Uterus (tissue), 4 donors: ENCODE measurements around the gene GSTO2. TPM values are rescaled to one million over a fixed set of nuclear protein-coding genes. Genes with fewer than 3 reads are reported as not detected.

Source experiments
- DNase-seq, 2 donors: peaks; one replicate each; pipeline ENCODE4 v3.0.0-alpha.2; 2019 to 2020
- H3K27ac ChIP-seq, 2 donors: fragments of 200-600 bp; sonication (generic); 1 replicate in 1 of 2; 2 replicates in 1 of 2; pipeline ENCODE4 v1.5.1; 2016 to 2018
- H3K27me3 ChIP-seq, 2 donors: fragments of 200-600 bp; sonication (generic); one replicate each; pipeline ENCODE4 v1.5.1; 2018 to 2019; ENCODE audit warnings: control low read depth in 1 of 2
- H3K36me3 ChIP-seq, 2 donors: fragments of 200-600 bp; sonication (generic); one replicate each; pipeline ENCODE4 v1.5.1; 2019; ENCODE audit warnings: control low read depth in 1 of 2
- H3K4me1 ChIP-seq, 2 donors: fragments of 200-600 bp; sonication (generic); one replicate each; pipeline ENCODE4 v1.5.1; 2018 to 2019; ENCODE audit warnings: control low read depth in 1 of 2
- H3K4me3 ChIP-seq, 2 donors: fragments of 200-600 bp; sonication (generic); 1 replicate in 1 of 2; 2 replicates in 1 of 2; pipeline ENCODE4 v1.5.1; 2018 to 2019; ENCODE audit warnings: mild to moderate bottlenecking in 1 of 2
- H3K9me3 ChIP-seq, 2 donors: fragments of 200-600 bp; sonication (generic); one replicate each; pipeline ENCODE4 v1.5.1; 2019; ENCODE audit warnings: control low read depth in 1 of 2
- POLR2A ChIP-seq, 2 donors: fragments of 450-650 bp; IDR thresholded peaks; one replicate each; pipeline ENCODE4 v1.6.1; 2016; ENCODE audit warnings: antibody characterized with exemption in 2 of 2, mild to moderate bottlenecking in 1 of 2, moderate library complexity in 1 of 2
- intact Hi-C: fragments of 100-400 bp; cut with DNase I; formaldehyde crosslinking; loops from one replicate; pipeline ENCODE4 v1.15.1; 2023; ENCODE audit warnings: low total_unique reads
- total RNA-seq, 4 donors: library from RNA; depleted of rRNA in 3 of 4; stranded (reverse); fragments of >200 nt in 3 of 4; gene quantifications; one replicate each; pipeline versions ENCODE4 v1.1.0 to v1.2.4, GENCODE V29; 2014 to 2023
- TF ChIP-seq, protein P1 (sequence below), 4 experiments: fragments of 200-600 bp in 2 of 4; fragments of 450-650 bp in 2 of 4; sonication (generic) in 2 of 4; IDR thresholded peaks; one replicate each; pipeline ENCODE4 v1.5.1; 2016 to 2019; ENCODE audit warnings: antibody characterized with exemption in 4 of 4, mild to moderate bottlenecking in 2 of 4, moderate library complexity in 1 of 4
- donor health status: DM: yes; HTN: yes; CAD: no.

GSTO2 gene
- total RNA-seq, 4 donors from 2014 or later: under 0.01 to 10.6 (median 5.6) TPM; not detected in 1

DNA sequence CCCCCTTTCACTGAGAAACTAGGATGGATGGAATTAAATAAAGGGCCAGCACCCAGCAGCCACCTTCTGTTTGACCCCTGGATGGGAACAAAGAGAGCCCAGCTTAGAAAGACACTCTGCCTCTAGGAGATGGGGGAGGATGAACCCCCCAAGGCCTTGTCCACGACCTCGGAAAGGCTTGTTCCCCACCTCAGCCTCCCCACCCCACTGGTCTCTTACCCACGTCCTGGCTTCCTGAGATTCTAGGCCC is 59.6 kb downstream of the GSTO2 start:
- H3K36me3 ChIP-seq: no peaks in the 10 kb centered on the region
- TF ChIP-seq POLR2A (IDR thresholded peaks at IDR 0.05): no peak
- TF ChIP-seq, protein P1, sequence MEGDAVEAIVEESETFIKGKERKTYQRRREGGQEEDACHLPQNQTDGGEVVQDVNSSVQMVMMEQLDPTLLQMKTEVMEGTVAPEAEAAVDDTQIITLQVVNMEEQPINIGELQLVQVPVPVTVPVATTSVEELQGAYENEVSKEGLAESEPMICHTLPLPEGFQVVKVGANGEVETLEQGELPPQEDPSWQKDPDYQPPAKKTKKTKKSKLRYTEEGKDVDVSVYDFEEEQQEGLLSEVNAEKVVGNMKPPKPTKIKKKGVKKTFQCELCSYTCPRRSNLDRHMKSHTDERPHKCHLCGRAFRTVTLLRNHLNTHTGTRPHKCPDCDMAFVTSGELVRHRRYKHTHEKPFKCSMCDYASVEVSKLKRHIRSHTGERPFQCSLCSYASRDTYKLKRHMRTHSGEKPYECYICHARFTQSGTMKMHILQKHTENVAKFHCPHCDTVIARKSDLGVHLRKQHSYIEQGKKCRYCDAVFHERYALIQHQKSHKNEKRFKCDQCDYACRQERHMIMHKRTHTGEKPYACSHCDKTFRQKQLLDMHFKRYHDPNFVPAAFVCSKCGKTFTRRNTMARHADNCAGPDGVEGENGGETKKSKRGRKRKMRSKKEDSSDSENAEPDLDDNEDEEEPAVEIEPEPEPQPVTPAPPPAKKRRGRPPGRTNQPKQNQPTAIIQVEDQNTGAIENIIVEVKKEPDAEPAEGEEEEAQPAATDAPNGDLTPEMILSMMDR (IDR thresholded peaks at IDR 0.05): no peak
- intact Hi-C loops: no loop called here
- peak overlapping the region; percentile 88 to 97 for H3K27ac ChIP-seq
- peaks cover 43 to 54% of the 10 kb centered on the region in 2 donors for H3K4me1 ChIP-seq
- no peaks in the 10 kb centered on the region for H3K27me3 ChIP-seq
- H3K4me3 ChIP-seq: peak overlapping the region in 1 of 2 donors; percentile 6
- no peak for DNase-seq
- H3K9me3 ChIP-seq: no peaks in the 10 kb centered on the region

DNA sequence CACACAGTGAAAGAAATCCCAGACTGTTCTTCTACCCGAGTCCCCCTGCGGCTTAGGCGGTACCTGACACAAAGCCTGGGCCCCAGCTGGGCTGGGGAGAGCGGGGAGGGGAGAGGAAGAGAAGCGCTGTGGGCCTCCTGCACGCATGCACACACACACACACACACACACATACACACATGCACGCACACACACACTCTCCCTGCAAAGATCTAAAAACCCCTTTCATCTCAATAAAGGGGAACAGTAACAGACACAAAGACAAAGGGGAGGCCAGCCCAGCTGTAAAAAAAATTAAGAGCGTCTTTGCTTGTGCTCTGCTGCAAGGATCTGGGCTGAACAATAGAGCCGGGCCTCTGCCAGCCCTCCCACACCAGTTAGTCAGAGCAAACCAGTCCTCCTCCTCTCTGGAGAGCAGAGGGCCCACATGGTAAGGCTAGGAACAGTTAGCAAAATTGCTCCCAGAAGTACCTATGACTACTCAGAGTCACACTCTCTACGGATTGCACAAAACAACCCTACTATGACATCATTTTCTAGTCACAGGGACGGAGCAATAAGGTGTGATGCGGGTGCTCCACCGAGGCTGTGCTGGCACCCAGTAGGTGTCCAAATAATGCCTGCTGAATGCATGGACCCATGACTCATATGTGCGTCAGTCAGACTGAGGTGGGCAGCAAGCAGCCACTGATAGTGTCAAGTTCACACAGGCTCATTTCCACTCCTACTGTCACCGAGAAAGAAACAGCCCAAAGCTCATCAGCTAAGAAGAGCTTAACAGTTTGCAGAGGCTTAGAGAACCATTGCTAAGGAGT is 60.1 kb downstream of the GSTO2 start:
- H3K27me3 ChIP-seq: no peaks in the 10 kb centered on the region
- peaks cover 47 to 59% of the 10 kb centered on the region in 2 donors for H3K4me1 ChIP-seq
- no peaks in the 10 kb centered on the region for H3K36me3 ChIP-seq
- TF ChIP-seq POLR2A (IDR thresholded peaks at IDR 0.05): peak in 1 of 2 donors; percentile 46
- TF ChIP-seq, protein P1 (IDR thresholded peaks at IDR 0.05): no peak
- peak overlapping the region; percentile 88 to 97 for H3K27ac ChIP-seq
- peak overlapping the region in 1 of 2 donors; percentile 6 for H3K4me3 ChIP-seq
- intact Hi-C loops: no loop called here
- DNase-seq: peak; percentile 78 to 88
- no peaks in the 10 kb centered on the region for H3K9me3 ChIP-seq

DNA sequence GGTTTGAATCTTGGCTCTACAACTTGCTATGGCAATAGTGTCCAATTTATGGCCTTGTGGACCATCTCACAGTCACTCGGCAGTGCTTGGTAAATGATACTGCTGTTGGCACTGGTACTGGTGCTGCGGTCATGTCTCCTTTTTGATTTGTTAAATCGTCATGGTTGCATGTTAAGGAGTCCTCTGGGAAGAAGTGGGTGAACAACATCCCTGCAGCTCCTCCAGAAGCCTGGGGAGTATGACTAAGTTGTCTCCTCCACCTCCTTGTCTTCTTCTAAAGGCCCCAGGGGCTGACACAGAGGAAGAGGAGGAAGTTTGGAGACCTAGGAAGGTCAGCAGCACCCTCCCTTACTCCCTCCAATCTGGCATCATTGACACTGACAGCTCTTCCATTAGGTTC is 60.8 kb downstream of the GSTO2 start:
- intact Hi-C loops: no loop called here

DNA sequence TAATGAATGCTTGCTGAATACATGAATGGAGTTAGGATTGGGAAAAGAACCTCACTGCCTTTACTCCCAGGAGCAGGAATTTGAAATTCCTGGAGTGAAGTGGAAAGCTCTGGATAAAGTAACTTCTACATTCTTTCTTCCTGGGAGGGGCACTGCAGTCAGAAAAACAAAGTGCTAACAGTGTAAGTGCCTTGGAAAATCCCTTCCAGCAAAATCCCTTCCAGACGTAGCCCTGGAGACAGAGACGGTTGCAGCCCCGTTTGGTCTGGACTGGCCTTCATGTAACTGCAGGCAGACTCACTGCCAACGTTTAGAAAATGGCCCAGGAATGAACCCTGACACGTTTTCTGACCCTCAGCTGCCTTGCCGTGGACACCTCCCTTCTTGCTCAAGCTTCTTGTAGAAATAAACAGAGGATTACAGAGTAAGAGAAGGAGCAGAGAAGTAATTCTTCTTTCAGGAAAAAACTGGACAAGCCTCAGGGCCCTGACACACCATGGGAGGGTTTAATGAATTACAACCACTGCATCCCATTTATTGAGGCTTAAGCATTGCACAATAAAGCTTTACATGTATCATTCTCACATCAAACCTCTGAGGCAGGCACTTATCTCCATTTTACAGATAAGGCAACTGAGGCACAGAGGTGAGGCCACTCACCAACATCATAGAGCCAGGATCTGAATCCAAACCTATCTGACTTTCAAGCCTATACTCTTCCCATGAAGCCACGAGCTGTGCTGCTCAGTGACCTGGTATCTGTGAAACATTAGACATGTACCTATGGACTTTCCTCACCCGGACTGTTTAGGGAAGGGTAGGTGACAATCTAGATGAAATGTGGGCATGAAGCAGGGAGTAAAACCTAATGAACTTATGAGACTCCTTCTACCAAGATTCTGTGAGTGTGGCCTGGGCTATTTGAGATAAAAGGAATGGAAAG is 61.5 kb downstream of the GSTO2 start:
- peak; percentile 86 to 90 for DNase-seq
- H3K27me3 ChIP-seq: no peaks in the 10 kb centered on the region
- H3K4me3 ChIP-seq: no peak overlapping the region
- TF ChIP-seq, protein P1 (IDR thresholded peaks at IDR 0.05): no peak
- peak in 1 of 2 donors; percentile 37 for TF ChIP-seq POLR2A (IDR thresholded peaks at IDR 0.05)
- intact Hi-C loops: no loop called here
- H3K36me3 ChIP-seq: no peaks in the 10 kb centered on the region
- H3K9me3 ChIP-seq: no peaks in the 10 kb centered on the region
- H3K27ac ChIP-seq: peak overlapping the region; percentile 88 to 97
- peaks cover 54 to 56% of the 10 kb centered on the region in 2 donors for H3K4me1 ChIP-seq

More for the DNA sequence above, 60.8 kb downstream of the GSTO2 start:
- H3K27me3 ChIP-seq: no peaks in the 10 kb centered on the region
- H3K36me3 ChIP-seq: no peaks in the 10 kb centered on the region
- no peaks in the 10 kb centered on the region for H3K9me3 ChIP-seq
- peaks cover 53 to 60% of the 10 kb centered on the region in 2 donors for H3K4me1 ChIP-seq
- TF ChIP-seq, protein P1 (IDR thresholded peaks at IDR 0.05): no peak
- TF ChIP-seq POLR2A (IDR thresholded peaks at IDR 0.05): no peak
- H3K27ac ChIP-seq: peak overlapping the region; percentile 88 to 97
- H3K4me3 ChIP-seq: no peak overlapping the region
- peak in 1 of 2 donors; percentile 32 for DNase-seq
